NK-92 (cell line): ENCODE results near the gene SMIM22.

ENCODE experiments used
- DNase-seq: peaks from one replicate; lab custom pipeline; 2025; ENCODE audit not compliant: unreplicated experiment; lab: John Stamatoyannopoulos, UW

SMIM22 gene

GRCh38 chr16:4795181-4795827, at the start of gene SMIM22:
Gene SMIM22 (plus strand): TSS chr16:4795369. CDS start chr16:4795735, 366 bp downstream.
- DNase-seq, result no peak

- no peak for DNase-seq
Measured at GRCh38 chr16:4746215-4746614, 49.0 kb upstream of the SMIM22 start.

DNA sequence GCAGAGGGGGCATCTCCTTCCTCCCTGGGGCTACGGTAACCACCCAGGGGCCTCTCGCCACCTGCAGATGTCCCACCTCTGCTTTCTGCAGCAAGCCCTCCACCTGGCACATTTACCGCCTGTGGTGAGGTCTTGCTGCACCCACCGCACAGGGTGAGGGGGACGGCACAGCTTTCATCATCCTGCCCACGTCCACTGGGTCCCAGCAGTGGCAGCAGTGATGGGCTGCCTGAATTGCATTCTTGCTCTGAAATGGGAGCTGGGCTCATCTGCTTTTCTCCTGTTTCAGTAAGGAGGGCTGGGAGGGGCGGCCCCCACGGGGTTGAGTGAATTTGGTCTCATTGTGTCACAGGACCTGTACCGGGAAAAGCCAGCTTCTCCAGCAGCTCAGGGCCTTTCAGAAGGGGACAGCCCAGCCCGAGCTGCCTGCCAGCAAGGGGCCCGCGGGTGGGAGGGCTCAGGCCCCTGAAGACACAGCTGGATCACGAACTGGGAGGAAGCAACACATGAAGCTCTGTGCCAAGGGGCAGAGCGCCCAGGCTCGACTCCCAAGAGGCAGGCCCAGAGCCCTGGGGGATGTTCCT, 48.1 kb upstream of the SMIM22 start:
- no peak for DNase-seq

DNA sequence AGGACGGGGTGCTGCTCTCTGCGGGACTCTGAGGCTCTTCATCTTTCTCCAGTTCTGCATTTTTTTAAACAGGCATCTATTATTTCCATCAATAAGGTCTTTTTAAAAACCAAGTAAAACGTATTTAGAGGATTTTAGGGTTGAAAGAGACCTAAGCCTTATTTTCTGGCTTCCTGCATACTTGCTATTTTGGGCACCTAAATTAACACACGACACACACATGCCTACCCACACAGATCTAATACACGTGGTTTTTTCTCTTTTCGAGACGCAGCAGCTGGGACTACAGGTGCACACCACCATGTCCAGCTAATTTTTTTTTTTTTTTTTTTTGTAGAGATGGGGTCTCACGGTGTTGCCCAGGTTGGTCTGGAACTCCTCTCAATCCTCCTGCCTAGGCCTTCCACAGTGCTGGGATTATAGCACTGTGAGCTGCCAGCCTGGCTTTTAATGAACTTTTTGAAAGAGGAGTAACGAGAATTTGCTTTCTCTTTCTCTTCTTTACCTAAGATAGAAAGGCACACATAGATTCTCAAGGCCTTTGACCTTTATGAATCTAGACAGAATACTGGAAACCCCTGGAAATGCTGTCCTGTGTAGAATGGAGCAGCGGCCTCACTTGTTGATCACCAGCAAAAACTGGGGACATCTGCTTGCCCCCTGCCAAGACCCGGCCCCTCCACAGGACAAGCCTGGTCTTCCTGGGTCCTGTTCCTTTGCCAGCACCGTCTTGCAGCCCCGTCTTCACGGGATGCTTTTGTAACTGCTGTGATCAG, 47.1 kb upstream of the SMIM22 start:
- no peak for DNase-seq

DNA sequence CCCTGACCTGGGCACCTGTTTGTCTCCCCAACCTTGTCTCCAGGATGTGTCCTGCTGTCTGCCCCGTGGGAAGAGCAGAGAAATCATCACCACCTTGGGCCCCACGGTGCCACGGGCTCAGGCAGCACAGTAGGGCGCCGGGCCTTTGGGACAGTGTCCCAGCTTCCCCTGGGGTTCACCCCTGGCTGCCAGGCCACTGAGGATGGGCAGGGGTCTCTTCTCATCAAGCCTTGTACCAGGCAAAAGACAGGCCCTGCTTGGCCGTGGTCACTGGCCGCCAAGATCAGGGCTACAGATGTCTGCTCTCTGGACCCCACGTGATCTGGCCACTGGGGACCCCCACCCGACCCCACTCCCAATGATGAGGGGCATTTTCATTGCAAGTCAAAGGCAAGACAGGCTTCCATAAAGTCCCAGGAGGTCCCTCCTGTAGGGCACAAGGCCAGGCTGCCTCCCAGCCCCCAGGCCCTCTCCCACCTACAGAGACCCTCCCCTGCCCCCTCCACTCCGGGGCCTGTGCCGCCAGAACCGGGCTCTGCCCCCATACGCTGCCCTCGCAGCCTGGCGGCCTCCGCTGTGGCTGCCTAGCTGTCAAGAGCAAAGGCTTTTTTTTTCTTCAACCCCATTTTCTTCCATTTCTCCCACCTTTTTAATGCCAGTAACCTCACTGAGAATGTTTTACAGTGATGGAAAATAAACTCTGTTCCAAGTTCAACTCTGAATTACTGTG, 46.3 kb upstream of the SMIM22 start:
- DNase-seq, result no peak

GRCh38 chr16:4749700-4750257, 45.4 kb upstream of the SMIM22 start:
- no peak for DNase-seq

GRCh38 chr16:4750896-4751295, 44.3 kb upstream of the SMIM22 start:
- no peak for DNase-seq

GRCh38 chr16:4752351-4753100, 42.6 kb upstream of the SMIM22 start:
- DNase-seq, result no peak

DNA sequence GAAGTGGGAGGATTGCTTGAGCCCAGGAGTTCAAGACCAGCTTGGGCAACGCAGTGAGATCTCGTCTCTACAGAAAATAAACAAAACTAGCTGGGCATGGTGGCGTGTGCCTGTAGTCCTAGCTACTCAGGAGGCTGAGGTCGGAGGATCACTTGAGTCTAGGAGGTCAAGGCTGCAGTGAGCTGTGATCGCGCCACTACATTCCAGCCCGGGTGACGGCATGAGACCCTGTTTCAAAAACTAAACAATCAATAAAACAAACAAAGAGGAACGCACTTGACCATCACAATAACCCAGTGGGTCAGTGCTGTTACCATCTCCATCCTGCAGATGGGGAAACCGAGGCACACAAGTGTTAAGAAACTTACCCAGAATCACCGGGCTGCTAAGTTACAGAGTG, 41.9 kb upstream of the SMIM22 start:
- DNase-seq, result no peak

DNA sequence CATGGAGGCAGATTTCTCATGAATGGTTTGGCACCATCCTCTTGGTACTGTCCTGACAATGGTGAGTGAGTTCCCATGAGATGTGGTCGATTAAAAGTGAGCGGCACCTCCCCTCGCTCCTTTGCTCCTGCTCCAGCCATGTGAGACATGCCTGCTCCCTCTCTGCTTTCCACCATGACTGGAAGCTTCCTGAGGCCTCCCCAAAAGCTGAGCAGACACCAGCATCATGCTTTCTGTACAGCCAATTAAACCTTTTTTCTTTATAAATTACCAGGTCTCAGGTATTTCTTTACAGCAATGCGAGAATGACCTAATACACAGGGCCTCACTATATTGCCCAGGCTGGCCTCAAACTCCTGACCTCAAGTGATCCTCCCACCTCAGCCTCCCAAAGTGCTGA, 40.3 kb upstream of the SMIM22 start:
- DNase-seq, result no peak

GRCh38 chr16:4755687-4756086, 39.5 kb upstream of the SMIM22 start:
- no peak for DNase-seq

- no peak for DNase-seq
Measured at GRCh38 chr16:4760221-4760910, 34.8 kb upstream of the SMIM22 start.

DNA sequence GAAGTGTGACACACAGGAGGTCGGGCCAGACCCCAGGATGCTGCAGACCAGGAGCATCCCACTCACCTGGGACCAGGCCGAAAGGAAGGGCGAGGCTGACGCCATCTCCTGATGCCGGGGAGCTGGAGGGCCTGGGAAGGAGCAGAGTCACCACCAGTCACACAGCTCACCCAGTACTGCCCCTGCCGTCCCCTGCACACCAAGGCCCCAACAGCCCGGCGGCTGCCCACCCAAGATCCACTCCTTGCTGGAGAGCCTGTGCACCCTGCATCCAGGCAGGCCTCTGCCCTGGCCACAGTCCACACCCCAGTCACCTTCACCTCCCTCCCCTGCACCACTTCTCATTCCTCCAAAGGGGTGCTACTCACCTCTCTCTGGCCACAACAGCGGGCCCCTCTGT, 33.0 kb upstream of the SMIM22 start:
- DNase-seq, result no peak

- no peak for DNase-seq
Measured at GRCh38 chr16:4763791-4764190, 31.4 kb upstream of the SMIM22 start.

GRCh38 chr16:4765511-4766474, 29.4 kb upstream of the SMIM22 start:
- DNase-seq, result no peak

GRCh38 chr16:4766875-4767628, 28.1 kb upstream of the SMIM22 start, which contains the start of gene ZNF500:
Gene ZNF500 (minus strand): TSS chr16:4767162. CDS start chr16:4765978, 1,184 bp downstream.
- DNase-seq, result peak; percentile 31

GRCh38 chr16:4767872-4768548, 27.2 kb upstream of the SMIM22 start:
- no peak for DNase-seq
